HG02852 (cell line): ENCODE measurements around the gene RETSAT.
A peak's percentile ranks its signal among the peaks of the same experiment; 100 is the strongest.
"Not testable (repeated sequence)": the region's sequence is repeated elsewhere in the genome, so short reads cannot be mapped to it uniquely, and the experiment has no call there.

ENCODE experiments used
- ATAC-seq: cut with Tn5 transposase; IDR thresholded peaks from one replicate; pipeline ENCODE4 v1.9.1; 2021; ENCODE audit warnings: mild to moderate bottlenecking, moderate library complexity; ENCODE audit not compliant: unreplicated experiment

Gene RETSAT

GRCh38 chr2:85334928-85335327, 19.4 kb downstream of the RETSAT start:
- no peak for ATAC-seq

- ATAC-seq, result not testable (repeated sequence)
Observed at GRCh38 chr2:85333877-85334276, 20.5 kb downstream of the RETSAT start.

GRCh38 chr2:85330839-85331636, 23.3 kb downstream of the RETSAT start:
- ATAC-seq, result peak; percentile 19

GRCh38 chr2:85329701-85330100, 24.6 kb downstream of the RETSAT start:
- not testable (repeated sequence) for ATAC-seq

- no peak for ATAC-seq
Observed at GRCh38 chr2:85329181-85329651, 25.1 kb downstream of the RETSAT start.

- peak; percentile 80 for ATAC-seq
Observed at GRCh38 chr2:85327822-85328617, 26.3 kb downstream of the RETSAT start, which contains the start of gene TGOLN2. TGOLN2 (minus strand) TSS chr2:85327989; CDS start chr2:85327962, 27 bp downstream.

- ATAC-seq, result peak; percentile 33
Observed at GRCh38 chr2:85327160-85327821, 27.0 kb downstream of the RETSAT start.

- ATAC-seq, result peak; percentile 35
Observed at GRCh38 chr2:85326406-85327159, 27.7 kb downstream of the RETSAT start.

GRCh38 chr2:85325466-85325811, 28.9 kb downstream of the RETSAT start:
- no peak for ATAC-seq

- ATAC-seq, result no peak
Observed at GRCh38 chr2:85324639-85325465, 29.5 kb downstream of the RETSAT start.

- ATAC-seq, result not testable (repeated sequence)
Observed at GRCh38 chr2:85323988-85324367, 30.4 kb downstream of the RETSAT start.

- no peak for ATAC-seq
Observed at GRCh38 chr2:85323351-85323987, 30.9 kb downstream of the RETSAT start.

GRCh38 chr2:85319796-85320195, 34.5 kb downstream of the RETSAT start:
- no peak for ATAC-seq

GRCh38 chr2:85318222-85319074, 35.9 kb downstream of the RETSAT start:
- peak; percentile 72 for ATAC-seq

GRCh38 chr2:85315921-85316320, 38.4 kb downstream of the RETSAT start:
- ATAC-seq, result not testable (repeated sequence)

GRCh38 chr2:85314884-85315242, 39.5 kb downstream of the RETSAT start:
- ATAC-seq, result no peak

- no peak for ATAC-seq
Observed at GRCh38 chr2:85312404-85312803, 41.9 kb downstream of the RETSAT start.

- no peak for ATAC-seq
Observed at GRCh38 chr2:85310330-85310729, 44.0 kb downstream of the RETSAT start.
